ENCODE measurements around the gene TNNT2. TPM values are rescaled to one million over a fixed set of nuclear protein-coding genes. Genes with fewer than 3 reads are reported as not detected.

TNNT2 gene
- total and polyA plus RNA-seq, 2 of the 8 experiments (the other 6 are each of a cell fraction or from before 2014, with no cell fraction given): 3.1 to 21.0 TPM

GRCh38 chr1:201344206-201345080 is 33.0 kb downstream of the TNNT2 start:
- H2AK5ac ChIP-seq (ENCODE audit: low read depth, low read length): 0 out of 2 replicates have a peak overlapping the region, but pooled peaks have one; percentile 31
- no peak overlapping the region for H3K4ac ChIP-seq (replicated peaks; ENCODE audit: insufficient read length, low read depth, low read length)
- no peaks in the 10 kb centered on the region for H3K79me2 ChIP-seq (ENCODE audit: control insufficient read depth in 1 of 2, insufficient read depth in 2 of 2, low read length in 2 of 2)
- no peaks in the 10 kb centered on the region for H3K79me1 ChIP-seq (ENCODE audit: low read depth, low read length)
- H4K91ac ChIP-seq (replicated peaks; ENCODE audit: insufficient read length, low read length): no peak overlapping the region
- no peaks in the 10 kb centered on the region for H4K20me1 ChIP-seq (replicated peaks in 1 of 2; ENCODE audit: control insufficient read depth in 1 of 2, insufficient read depth in 2 of 2, low read length in 2 of 2)
- H3K14ac ChIP-seq (ENCODE audit: insufficient read length): no peak overlapping the region
- H3K9ac ChIP-seq (replicated peaks in 1 of 4; ENCODE audit: extremely low read depth in 1 of 4, low read depth in 3 of 4, low read length in 3 of 4): no peak overlapping the region
- no peak overlapping the region for H2AFZ ChIP-seq (ENCODE audit: low read length)
- no peak overlapping the region for H2BK12ac ChIP-seq (ENCODE audit: low read depth, low read length)
- ChIA-PET CTCF (ENCODE audit: partially characterized antibody) (interaction anchor here (0.6 to 8.6 kb wide), 15 partner anchors 14 to 226 kb away, joined by 3 to 271 read pairs (median 27); no protein-coding TSS in a partner anchor), POLR2A (ENCODE audit: partially characterized antibody) (interaction anchor here (1.3 kb wide), 1 partner anchor 23 kb away, joined by 3 read pairs; no protein-coding TSS in a partner anchor)
- no peak overlapping the region for H3K4me3 ChIP-seq (ENCODE audit: extremely low read depth in 1 of 4, insufficient read depth in 2 of 4, low read depth in 3 of 4, low read length in 4 of 4)
- FAIRE-seq (no peak), DNase-seq (ENCODE audit: low read depth in 1 of 2, low spot score in 2 of 2) (no peak)
- H3K56ac ChIP-seq (replicated peaks; ENCODE audit: insufficient read length, low read depth, low read length): no peak overlapping the region
- no peak overlapping the region for H4K5ac ChIP-seq (ENCODE audit: insufficient read length, low read depth, low read length)
- H3K18ac ChIP-seq (ENCODE audit: extremely low read depth, low read length): no peak overlapping the region
- no peak overlapping the region for H3K4me2 ChIP-seq (ENCODE audit: insufficient read depth in 1 of 2, low read depth in 2 of 2, low read length in 2 of 2)
- no peaks in the 10 kb centered on the region for H3K23me2 ChIP-seq (ENCODE audit: low read depth, low read length)
- no peaks in the 10 kb centered on the region; a peak in 1 of 4 replicates for H3K9me3 ChIP-seq (ENCODE audit: insufficient read depth in 2 of 2, low read depth in 1 of 2, low read length in 1 of 2)
- no peak overlapping the region for H2BK5ac ChIP-seq (ENCODE audit: low read depth, low read length)
- 0 out of 7 replicates have a peak, but pooled peaks cover 0 to 3% (median 0%) of the 10 kb centered on the region in 4 experiments for H3K27me3 ChIP-seq (replicated peaks in 1 of 4; ENCODE audit: control insufficient read depth in 3 of 4, extremely low read depth in 1 of 4, insufficient read depth in 3 of 4, low read length in 3 of 4)
- no peak overlapping the region for H4K8ac ChIP-seq (ENCODE audit: extremely low read depth, insufficient read depth, low read length)
- H3K36me3 ChIP-seq (ENCODE audit: control insufficient read depth in 2 of 4, insufficient read depth in 4 of 4, low read length in 3 of 4): no peaks in the 10 kb centered on the region
- peaks cover 8 to 23% (median 11%) of the 10 kb centered on the region in 4 experiments; a peak in 6 of 7 replicates for H3K4me1 ChIP-seq (replicated peaks in 1 of 4; ENCODE audit: control insufficient read depth in 3 of 4, insufficient read depth in 4 of 4, low read length in 3 of 4)
- no peak overlapping the region for H2BK20ac ChIP-seq (ENCODE audit: low read length)
- H3K27ac ChIP-seq (ENCODE audit: low read depth, low read length): no peak overlapping the region
- WGBS, 2 experiments (ENCODE audit: extremely low coverage in 1 of 2, insufficient coverage in 1 of 2, insufficient read length in 1 of 2, insufficient replicate concordance in 2 of 2, low coverage in 1 of 2, low lambda C conversion rate in 2 of 2, missing lambda C conversion rate in 1 of 2): 77% methylated on average over 7 of the region's 7 CpGs; no CpG with 5 or more reads in 1 of the 2 experiments
- no peak overlapping the region for H2BK120ac ChIP-seq (replicated peaks; ENCODE audit: low read depth, low read length)
- H2BK15ac ChIP-seq (ENCODE audit: low read length): no peak overlapping the region
- H3K23ac ChIP-seq (ENCODE audit: insufficient read length): no peak overlapping the region
- TF ChIP-seq SUZ12 (IDR thresholded peaks at IDR 0.05; ENCODE audit: low read length): no peak
- no peak for TF ChIP-seq BCL11A (IDR thresholded peaks at IDR 0.05; ENCODE audit: low read depth in 2 of 2, low read length in 2 of 2)
- no peak for TF ChIP-seq CHD2 (IDR thresholded peaks at IDR 0.05; ENCODE audit: low read length)
- TF ChIP-seq ATF2 (IDR thresholded peaks at IDR 0.05; ENCODE audit: low read length): no peak

All from H1 (cell line).